ENCODE measurements around the gene COPS7A. TPM values are rescaled to one million over a fixed set of nuclear protein-coding genes. Genes with fewer than 3 reads are reported as not detected.
A peak's percentile ranks its signal among the peaks of the same experiment; 100 is the strongest.

Gene COPS7A
- polyA plus RNA-seq, 3 donors, result 70.1 to 77.1 (median 72.3) TPM

GRCh38 chr12:6770600-6770999, 46.8 kb downstream of the COPS7A start:
- H3K36me3 Mint-ChIP-seq, result peaks cover 8 to 21% of the 10 kb centered on the region in 2 donors
- no peak for DNase-seq
- Histone ChIP-seq H3K9ac (ENCODE audit: insufficient read depth, low read length, poor library complexity, severe bottlenecking) (no peak overlapping the region), H3K79me2 (ENCODE audit: insufficient read depth, low read length) (no peaks in the 10 kb centered on the region), H3K4me2 (replicated peaks; ENCODE audit: extremely low read depth, low read length, poor library complexity, severe bottlenecking) (no peak overlapping the region), H3K36me3 (replicated peaks in 1 of 2; ENCODE audit: control insufficient read depth in 1 of 2, insufficient read depth in 2 of 2, low read length in 2 of 2) (no peaks in the 10 kb centered on the region), H3K9me3 (replicated peaks in 1 of 2; ENCODE audit: control insufficient read depth in 1 of 2, insufficient read depth in 1 of 2, low read length in 2 of 2) (peaks cover 0 to 17% of the 10 kb centered on the region in 2 donors), H3K4me3 (replicated peaks in 1 of 3; ENCODE audit: low read depth in 2 of 3, low read length in 3 of 3) (no peak overlapping the region), H4K20me1 (ENCODE audit: insufficient read depth, low read length) (no peaks in the 10 kb centered on the region), H3K27me3 (ENCODE audit: control insufficient read depth in 2 of 2, insufficient read depth in 2 of 2, low read length in 2 of 2) (peaks cover 20 to 69% of the 10 kb centered on the region in 2 donors), H3K27ac (ENCODE audit: low read depth in 1 of 2, low read length in 2 of 2) (no peak overlapping the region), H2AFZ (ENCODE audit: insufficient read depth, low read depth, low read length, poor library complexity, severe bottlenecking) (no peak overlapping the region), H3K4me1 (ENCODE audit: control insufficient read depth in 1 of 2, insufficient read depth in 2 of 2, low read length in 2 of 2) (peaks cover 33 to 54% of the 10 kb centered on the region in 2 donors)
- H3K4me1 Mint-ChIP-seq, result peaks cover 52% of the 10 kb centered on the region
- intact Hi-C loops (cut with micrococcal nuclease), result no loop called here
- peak overlapping the region in 1 of 7 donors; percentile 50 for H3K27ac Mint-ChIP-seq
- peaks cover 0 to 9% (median 5%) of the 10 kb centered on the region in 7 donors for H3K9me3 Mint-ChIP-seq
- peak overlapping the region in 1 of 2 donors; percentile 28 for H3K4me3 Mint-ChIP-seq
- no peak for TF ChIP-seq CTCF (IDR thresholded peaks at IDR 0.05)
- 100% methylated on average over 2 of the region's 10 CpGs for WGBS (ENCODE audit: insufficient coverage)
- peaks cover 60 to 82% (median 78%) of the 10 kb centered on the region in 3 donors for H3K27me3 Mint-ChIP-seq (ENCODE audit: low read depth in 3 of 3)

GRCh38 chr12:6771091-6771495, 47.2 kb downstream of the COPS7A start:
- peaks cover 8 to 21% of the 10 kb centered on the region in 2 donors for H3K36me3 Mint-ChIP-seq
- peaks cover 0 to 17% of the 10 kb centered on the region in 2 donors for H3K9me3 ChIP-seq (replicated peaks in 1 of 2; ENCODE audit: control insufficient read depth in 1 of 2, insufficient read depth in 1 of 2, low read length in 2 of 2)
- H3K27me3 ChIP-seq (ENCODE audit: control insufficient read depth in 2 of 2, insufficient read depth in 2 of 2, low read length in 2 of 2), result peaks cover 18 to 68% of the 10 kb centered on the region in 2 donors
- no peaks in the 10 kb centered on the region for H4K20me1 ChIP-seq (ENCODE audit: insufficient read depth, low read length)
- H3K4me2 ChIP-seq (replicated peaks; ENCODE audit: extremely low read depth, low read length, poor library complexity, severe bottlenecking), result no peak overlapping the region
- H3K4me3 Mint-ChIP-seq, result peak overlapping the region in 1 of 2 donors; percentile 28
- DNase-seq, result peak in 2 of 3 donors; percentile 32 to 44
- H3K9me3 Mint-ChIP-seq, result peaks cover 0 to 8% (median 4%) of the 10 kb centered on the region in 7 donors
- TF ChIP-seq CTCF (IDR thresholded peaks at IDR 0.05), result no peak
- peaks cover 28 to 49% of the 10 kb centered on the region in 2 donors for H3K4me1 ChIP-seq (ENCODE audit: control insufficient read depth in 1 of 2, insufficient read depth in 2 of 2, low read length in 2 of 2)
- no peak overlapping the region for H3K9ac ChIP-seq (ENCODE audit: insufficient read depth, low read length, poor library complexity, severe bottlenecking)
- H3K79me2 ChIP-seq (ENCODE audit: insufficient read depth, low read length), result no peaks in the 10 kb centered on the region
- peaks cover 48% of the 10 kb centered on the region for H3K4me1 Mint-ChIP-seq
- no peaks in the 10 kb centered on the region for H3K36me3 ChIP-seq (replicated peaks in 1 of 2; ENCODE audit: control insufficient read depth in 1 of 2, insufficient read depth in 2 of 2, low read length in 2 of 2)
- H3K27ac ChIP-seq (ENCODE audit: low read depth in 1 of 2, low read length in 2 of 2), result no peak overlapping the region
- H3K27me3 Mint-ChIP-seq (ENCODE audit: low read depth in 3 of 3), result peaks cover 57 to 81% (median 78%) of the 10 kb centered on the region in 3 donors
- intact Hi-C loops (cut with micrococcal nuclease), result no loop called here
- H2AFZ ChIP-seq (ENCODE audit: insufficient read depth, low read depth, low read length, poor library complexity, severe bottlenecking), result no peak overlapping the region
- H3K4me3 ChIP-seq (replicated peaks in 1 of 3; ENCODE audit: low read depth in 2 of 3, low read length in 3 of 3), result no peak overlapping the region
- H3K27ac Mint-ChIP-seq, result peak overlapping the region in 1 of 7 donors; percentile 41
- 53% methylated on average over 3 of the region's 4 CpGs for WGBS (ENCODE audit: insufficient coverage)

Data from CD14-positive monocyte (primary cell).